Suprapubic skin (tissue), 4 donors: ENCODE measurements around the gene EFCAB5. TPM values are rescaled to one million over a fixed set of nuclear protein-coding genes. Genes with fewer than 3 reads are reported as not detected.

Source experiments
- DNase-seq, 2 donors: peaks; one replicate each; pipeline ENCODE4 v3.0.0-alpha.2; 2019; ENCODE audit warnings: low spot score in 2 of 2
- H3K27ac ChIP-seq: fragments of 200-600 bp; sonication (generic); one replicate; pipeline ENCODE4 v1.5.1; 2019
- H3K27me3 ChIP-seq: fragments of 200-600 bp; sonication (generic); one replicate; pipeline ENCODE4 v1.5.1; 2019
- H3K36me3 ChIP-seq: fragments of 200-600 bp; sonication (generic); one replicate; pipeline ENCODE4 v1.5.1; 2019
- H3K4me1 ChIP-seq: fragments of 200-600 bp; sonication (generic); one replicate; pipeline ENCODE4 v1.5.1; 2019
- H3K4me3 ChIP-seq: fragments of 200-600 bp; sonication (generic); one replicate; pipeline ENCODE4 v1.5.1; 2019; ENCODE audit warnings: mild to moderate bottlenecking
- H3K9me3 ChIP-seq: fragments of 200-600 bp; sonication (generic); one replicate; pipeline ENCODE4 v1.5.1; 2019
- CTCF ChIP-seq, 2 donors: fragments of 200-600 bp in 1 of 2; fragments of 450-650 bp in 1 of 2; sonication (generic) in 1 of 2; IDR thresholded peaks; one replicate each; pipeline ENCODE4 v1.5.1; 2016 to 2019; ENCODE audit warnings: antibody characterized with exemption in 2 of 2, mild to moderate bottlenecking in 1 of 2, moderate library complexity in 1 of 2
- EP300 ChIP-seq: sonication (generic); formaldehyde crosslinking; IDR thresholded peaks from one replicate; pipeline ENCODE4 v1.6.1; 2017; ENCODE audit warnings: antibody characterized with exemption
- POLR2A ChIP-seq, 2 donors: fragments of 450-650 bp; IDR thresholded peaks; one replicate each; pipeline ENCODE4 v1.6.1; 2017; ENCODE audit warnings: antibody characterized with exemption in 2 of 2, mild to moderate bottlenecking in 2 of 2, moderate library complexity in 2 of 2
- POLR2AphosphoS5 ChIP-seq, 3 donors: sonication (generic); formaldehyde crosslinking; IDR thresholded peaks; one replicate each; pipeline ENCODE4 v1.6.1; 2017; ENCODE audit warnings: antibody characterized with exemption in 3 of 3
- WGBS: methylation state at CpG from one replicate; pipeline ENCODE4 v1.1.5; 2018; 5-methylcytosine and 5-hydroxymethylcytosine counted together
- total RNA-seq, 4 donors: library from RNA; depleted of rRNA; stranded (reverse); fragments of >200 nt; gene quantifications; one replicate each; pipeline ENCODE4 v1.1.0, GENCODE V29; 2016

Gene EFCAB5
- total RNA-seq, 4 donors from 2014 or later, result 0.13 to 0.21 (median 0.16) TPM; not detected in 1

DNA sequence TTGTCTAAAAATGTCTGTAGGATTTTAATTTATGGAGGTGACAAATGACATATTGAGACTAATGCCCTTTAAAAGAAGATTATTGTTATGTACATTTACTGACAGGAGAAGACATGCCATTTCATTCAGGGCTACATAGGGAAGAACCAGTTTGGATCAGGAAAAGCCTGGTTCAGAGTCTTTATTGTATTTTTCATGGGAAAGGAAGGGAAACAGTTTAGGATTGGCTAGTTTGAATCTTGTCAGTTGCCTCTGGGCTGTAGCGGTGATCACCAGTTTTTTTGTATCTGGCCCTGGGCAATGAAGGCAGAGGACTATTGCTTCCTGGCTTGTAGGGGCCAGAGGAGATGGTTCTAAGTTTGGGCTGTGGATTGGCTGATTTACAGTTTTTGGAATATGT is 206.9 kb downstream of the EFCAB5 start:
- no peak for DNase-seq

GRCh38 chr17:30151471-30151870 is 210.0 kb downstream of the EFCAB5 start:
- TF ChIP-seq CTCF (IDR thresholded peaks at IDR 0.05) (no peak), EP300 (no peak)
- Histone ChIP-seq H3K27me3 (no peaks in the 10 kb centered on the region), H3K4me1 (peaks cover 9% of the 10 kb centered on the region), H3K27ac (no peak overlapping the region), H3K4me3 (no peak overlapping the region), H3K9me3 (no peaks in the 10 kb centered on the region), H3K36me3 (no peaks in the 10 kb centered on the region)
- 82% methylated on average over 4 of the region's 4 CpGs for WGBS
- DNase-seq, result no peak

More for the DNA sequence above, 206.9 kb downstream of the EFCAB5 start:
- TF ChIP-seq POLR2A (IDR thresholded peaks at IDR 0.05) (no peak), EP300 (no peak), POLR2AphosphoS5 (IDR thresholded peaks at IDR 0.05) (no peak), CTCF (IDR thresholded peaks at IDR 0.05) (no peak)
- Histone ChIP-seq H3K27me3 (no peaks in the 10 kb centered on the region), H3K27ac (no peak overlapping the region), H3K36me3 (no peaks in the 10 kb centered on the region), H3K9me3 (no peaks in the 10 kb centered on the region), H3K4me3 (no peak overlapping the region), H3K4me1 (peaks cover 9% of the 10 kb centered on the region)
- 75% methylated on average over 1 of the region's 1 CpG for WGBS

- no peaks in the 10 kb centered on the region for H3K27me3 ChIP-seq
- H3K9me3 ChIP-seq, result no peaks in the 10 kb centered on the region
- H3K4me3 ChIP-seq, result no peak overlapping the region
- H3K36me3 ChIP-seq, result no peaks in the 10 kb centered on the region
- DNase-seq, result no peak
- TF ChIP-seq POLR2AphosphoS5 (IDR thresholded peaks at IDR 0.05) (no peak), CTCF (IDR thresholded peaks at IDR 0.05) (no peak), POLR2A (IDR thresholded peaks at IDR 0.05) (no peak), EP300 (no peak)
- H3K4me1 ChIP-seq, result peaks cover 4% of the 10 kb centered on the region
- no peak overlapping the region for H3K27ac ChIP-seq
Measured at GRCh38 chr17:30153463-30153862, 212.0 kb downstream of the EFCAB5 start.

- DNase-seq, result no peak
Measured at GRCh38 chr17:30155389-30155788, 214.0 kb downstream of the EFCAB5 start.

More at GRCh38 chr17:30155389-30155788, 214.0 kb downstream of the EFCAB5 start:
- Histone ChIP-seq H3K9me3 (no peaks in the 10 kb centered on the region), H3K4me1 (no peaks in the 10 kb centered on the region), H3K27ac (no peak overlapping the region), H3K36me3 (no peaks in the 10 kb centered on the region), H3K27me3 (no peaks in the 10 kb centered on the region), H3K4me3 (no peak overlapping the region)
- no peak for TF ChIP-seq POLR2AphosphoS5 (IDR thresholded peaks at IDR 0.05)
- no peak for TF ChIP-seq CTCF (IDR thresholded peaks at IDR 0.05)
- no peak for TF ChIP-seq POLR2A (IDR thresholded peaks at IDR 0.05)
- TF ChIP-seq EP300, result no peak
- WGBS, result 98% methylated on average over 2 of the region's 2 CpGs

Other genes starting within 250 kb of the EFCAB5 start
- gene SSH2, start 11.4 kb upstream of the EFCAB5 start, total RNA-seq, result 10 to 100 TPM; 14.7 to 33.6 (median 22.2) TPM
- gene NSRP1, start 175.2 kb downstream of the EFCAB5 start, total RNA-seq, result 10 to 100 TPM; 18.7 to 33.5 (median 22.8) TPM